Activated CD8-positive, alpha-beta T cell treated with anti-CD3 and anti-CD28 coated beads for 36 hours (primary cell): Measurements from ENCODE around the gene IL20RB. TPM values are rescaled to one million over a fixed set of nuclear protein-coding genes. Genes with fewer than 3 reads are reported as not detected.

Experiments
- ATAC-seq: fragments of 200-7000 bp; cut with Tn5 transposase; one replicate; pipeline ENCODE4 v1.10.0; 2021; ENCODE audit warnings: mild to moderate bottlenecking, moderate library complexity
- CTCF ChIA-PET: fragments of 350-600 bp; sonication (Branson Sonifier 250); formaldehyde crosslinking; loops from one replicate; lab custom pipeline; 2021; ENCODE audit warnings: antibody characterized with exemption; lab: Charles Lee
- POLR2A ChIA-PET: fragments of 350-600 bp; sonication (Branson Sonifier 250); formaldehyde crosslinking; loops from one replicate; lab custom pipeline; 2021; ENCODE audit warnings: antibody characterized with exemption; lab: Charles Lee
- DNase-seq: peaks from one replicate; pipeline ENCODE4 v3.0.0-alpha.2; 2020
- H3K27ac Mint-ChIP-seq: one replicate; pipeline ENCODE4 v1.8.0; 2021; ENCODE audit warnings: mild to moderate bottlenecking, mixed read lengths
- H3K27me3 Mint-ChIP-seq: one replicate; pipeline ENCODE4 v1.8.0; 2021; ENCODE audit warnings: mixed read lengths
- H3K36me3 Mint-ChIP-seq: one replicate; pipeline ENCODE4 v1.8.0; 2021; ENCODE audit warnings: low read depth, mixed read lengths
- H3K4me1 Mint-ChIP-seq: one replicate; pipeline ENCODE4 v1.8.0; 2021; ENCODE audit warnings: low read depth, mixed read lengths
- H3K4me3 Mint-ChIP-seq: one replicate; pipeline ENCODE4 v1.8.0; 2021; ENCODE audit warnings: mild to moderate bottlenecking, moderate library complexity, mixed read lengths
- H3K9me3 Mint-ChIP-seq: one replicate; pipeline ENCODE4 v1.8.0; 2021; ENCODE audit warnings: mixed read lengths
- CTCF ChIP-seq: fragments of 200-600 bp; IDR thresholded peaks from one replicate; pipeline ENCODE4 v1.8.0; 2022; ENCODE audit warnings: antibody characterized with exemption, mild to moderate bottlenecking
- intact Hi-C: fragments of 100-400 bp; cut with micrococcal nuclease; formaldehyde crosslinking; loops from one replicate; pipeline ENCODE4 v1.10.0; 2022
- total RNA-seq, 2 experiments: library from RNA; stranded (reverse); gene quantifications; one replicate each; pipeline ENCODE4 v1.2.3, GENCODE V29; 2021

Gene IL20RB
- 1 to 10 TPM; 1.0 to 1.2 TPM for total RNA-seq

DNA sequence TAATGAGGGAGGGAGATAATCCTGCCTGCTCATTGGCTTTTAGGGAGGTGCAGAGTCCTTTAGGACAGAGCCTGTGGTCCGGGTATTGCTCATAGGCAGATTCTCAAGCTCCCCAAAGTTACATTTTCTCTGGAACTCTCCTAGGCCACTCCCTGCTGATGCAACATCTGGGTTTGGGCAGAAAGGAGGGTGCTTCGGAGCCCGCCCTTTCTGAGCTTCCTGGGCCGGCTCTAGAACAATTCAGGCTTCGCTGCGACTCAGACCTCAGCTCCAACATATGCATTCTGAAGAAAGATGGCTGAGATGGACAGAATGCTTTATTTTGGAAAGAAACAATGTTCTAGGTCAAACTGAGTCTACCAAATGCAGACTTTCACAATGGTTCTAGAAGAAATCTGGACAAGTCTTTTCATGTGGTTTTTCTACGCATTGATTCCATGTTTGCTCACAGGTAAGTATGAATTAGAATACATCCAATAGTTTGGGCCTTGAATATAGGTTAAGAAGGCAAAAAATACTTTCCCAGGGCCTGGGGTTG lies at the start of gene IL20RB:
IL20RB (plus strand) TSS at position 233 of the 538 bp plus-strand sequence; CDS start at position 364, 131 bp downstream.
- Mint-ChIP-seq H3K9me3 (no peaks in the 10 kb centered on the region), H3K27me3 (no peaks in the 10 kb centered on the region), H3K4me1 (peaks cover 10% of the 10 kb centered on the region), H3K27ac (no peak within 1 kb of the TSS), H3K4me3 (no peak within 1 kb of the TSS), H3K36me3 (peaks cover 3% of the 10 kb centered on the region)
- no peak for TF ChIP-seq CTCF
- intact Hi-C loops: no loop called here
- DNase-seq: no peak
- ATAC-seq: no peak
- ChIA-PET POLR2A (interaction anchor here (1.3 to 1.5 kb wide), 3 partner anchors 15 to 205 kb away, joined by 3 to 4 read pairs (median 3); partner anchors contain the start of gene NCK1), CTCF (interaction anchor here (1.2 kb wide), 1 partner anchor 56 kb away, joined by 3 read pairs; no protein-coding TSS in a partner anchor)

GRCh38 chr3:136908297-136908696 lies 49.5 kb upstream of the IL20RB start:
- peaks cover 15% of the 10 kb centered on the region for H3K9me3 Mint-ChIP-seq
- peak overlapping the region; percentile 80 for H3K27ac Mint-ChIP-seq
- no peak for TF ChIP-seq CTCF
- ChIA-PET POLR2A (no interaction called here), CTCF (no interaction called here)
- ATAC-seq (no peak), DNase-seq (no peak)
- H3K27me3 Mint-ChIP-seq: no peaks in the 10 kb centered on the region
- peaks cover 71% of the 10 kb centered on the region for H3K4me1 Mint-ChIP-seq
- intact Hi-C loops: no loop called here
- H3K36me3 Mint-ChIP-seq: peaks cover 45% of the 10 kb centered on the region
- no peak overlapping the region for H3K4me3 Mint-ChIP-seq

DNA sequence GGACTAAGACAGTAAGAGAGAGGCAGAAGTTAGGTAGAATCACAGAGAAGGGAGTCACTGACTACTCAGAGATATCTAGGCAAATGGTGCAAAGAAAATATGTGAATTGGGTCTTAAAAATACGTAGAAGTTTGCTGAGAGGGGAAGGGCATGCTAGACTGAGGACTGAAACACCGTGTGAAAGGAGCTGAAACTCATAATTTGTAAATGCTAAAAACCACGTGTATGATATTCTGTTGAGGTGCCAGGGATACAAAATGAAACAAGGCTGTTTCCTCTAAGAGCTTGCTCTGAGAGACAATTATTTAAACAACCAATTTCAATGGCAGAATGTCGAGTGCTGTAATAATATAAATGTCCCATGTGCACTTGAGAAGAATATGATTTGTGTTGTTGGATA lies 48.6 kb upstream of the IL20RB start:
- intact Hi-C loops: no loop called here
- no peak for TF ChIP-seq CTCF
- CTCF ChIA-PET: interaction anchor here (1.1 to 1.4 kb wide), 2 partner anchors 11 to 25 kb away, joined by 3 to 4 read pairs; no protein-coding TSS in a partner anchor
- POLR2A ChIA-PET: interaction anchor here (1.2 to 1.3 kb wide), 2 partner anchors 10 to 47 kb away, joined by 3 to 5 read pairs; partner anchors contain the start of gene NCK1
- Mint-ChIP-seq H3K4me1 (peaks cover 73% of the 10 kb centered on the region), H3K27me3 (no peaks in the 10 kb centered on the region), H3K27ac (peak overlapping the region; percentile 80), H3K4me3 (peak overlapping the region; percentile 9), H3K36me3 (peaks cover 43% of the 10 kb centered on the region), H3K9me3 (peaks cover 10% of the 10 kb centered on the region)
- ATAC-seq (peak; percentile 48), DNase-seq (no peak)

- peaks cover 86% of the 10 kb centered on the region for H3K4me1 Mint-ChIP-seq
These were observed 47.1 kb upstream of the IL20RB start for GRCh38 chr3:136910697-136911096.

More at GRCh38 chr3:136910697-136911096, 47.1 kb upstream of the IL20RB start:
- peaks cover 7% of the 10 kb centered on the region for H3K9me3 Mint-ChIP-seq
- ATAC-seq: no peak
- H3K27ac Mint-ChIP-seq: no peak overlapping the region
- no peak for TF ChIP-seq CTCF
- ChIA-PET POLR2A (interaction anchor here (1.0 to 1.3 kb wide), 2 partner anchors 49 to 158 kb away, joined by 4 to 5 read pairs; partner anchors contain the start of genes NCK1 and STAG1), CTCF (interaction anchor here (1.0 kb wide), 1 partner anchor 51 kb away, joined by 3 read pairs; no protein-coding TSS in a partner anchor)
- intact Hi-C loops: no loop called here
- no peak for DNase-seq
- H3K27me3 Mint-ChIP-seq: no peaks in the 10 kb centered on the region
- peaks cover 39% of the 10 kb centered on the region for H3K36me3 Mint-ChIP-seq
- H3K4me3 Mint-ChIP-seq: no peak overlapping the region
